Astrocyte (in vitro differentiated cells and primary cell): ENCODE measurements around the gene PTPRK. TPM values are rescaled to one million over a fixed set of nuclear protein-coding genes. Genes with fewer than 3 reads are reported as not detected.

ENCODE experiments used
- DNase-seq: peaks from one replicate; pipeline ENCODE4 v3.0.0-alpha.2; 2010; ENCODE audit warnings: low read depth
- FAIRE-seq: peaks from 2 replicates; lab custom pipeline; 2011; peaks lifted over from hg19 to GRCh38; lab: Jason Lieb, UNC
- H2AFZ ChIP-seq: 2 replicates; pipeline ENCODE4 v1.6.0; 2012; ENCODE audit warnings: low read depth, low read length, inconsistent platforms
- H3K27ac ChIP-seq: 2 replicates; pipeline ENCODE4 v1.5.1; 2011; ENCODE audit warnings: low read depth, low read length, inconsistent platforms
- H3K27me3 ChIP-seq: 2 replicates; pipeline ENCODE4 v1.6.0; 2011; ENCODE audit warnings: low read length, inconsistent platforms; ENCODE audit not compliant: insufficient read depth
- H3K36me3 ChIP-seq: 2 replicates; pipeline ENCODE4 v1.5.1; 2011; ENCODE audit warnings: low read length, inconsistent platforms; ENCODE audit not compliant: insufficient read depth
- H3K4me1 ChIP-seq: 2 replicates; pipeline ENCODE4 v1.5.1; 2011; ENCODE audit warnings: low read length, inconsistent platforms; ENCODE audit not compliant: insufficient read depth
- H3K4me2 ChIP-seq: 2 replicates; pipeline ENCODE4 v1.6.0; 2012; ENCODE audit warnings: low read length, inconsistent platforms
- H3K4me3 ChIP-seq: 2 replicates; pipeline ENCODE4 v1.5.1; 2011; ENCODE audit warnings: low read depth, mild to moderate bottlenecking, low read length, inconsistent platforms; ENCODE audit not compliant: insufficient read depth
- H3K79me2 ChIP-seq: 2 replicates; pipeline ENCODE4 v1.6.0; 2012; ENCODE audit warnings: mild to moderate bottlenecking, low read length, inconsistent platforms; ENCODE audit not compliant: insufficient read depth
- H3K9ac ChIP-seq: 2 replicates; pipeline ENCODE4 v1.6.0; 2012; ENCODE audit warnings: mild to moderate bottlenecking, low read length, inconsistent platforms
- H3K9me3 ChIP-seq: 2 replicates; pipeline ENCODE4 v1.5.1; 2012; ENCODE audit warnings: low read depth, mild to moderate bottlenecking, low read length, inconsistent platforms; ENCODE audit not compliant: insufficient read depth
- H4K20me1 ChIP-seq: 2 replicates; pipeline ENCODE4 v1.6.0; 2012; ENCODE audit warnings: low read length, inconsistent platforms; ENCODE audit not compliant: insufficient read depth
- H3K27ac Mint-ChIP-seq: one replicate; pipeline ENCODE4 v1.8.0; 2021; ENCODE audit warnings: mild to moderate bottlenecking, mixed read lengths; ENCODE audit not compliant: unreplicated experiment
- H3K27me3 Mint-ChIP-seq: one replicate; pipeline ENCODE4 v1.8.0; 2021; ENCODE audit warnings: low read depth, mixed read lengths; ENCODE audit not compliant: unreplicated experiment
- H3K36me3 Mint-ChIP-seq: one replicate; pipeline ENCODE4 v1.8.0; 2021; ENCODE audit warnings: low read depth, mixed read lengths; ENCODE audit not compliant: unreplicated experiment
- H3K4me1 Mint-ChIP-seq: one replicate; pipeline ENCODE4 v1.8.0; 2021; ENCODE audit warnings: low read depth, mixed read lengths; ENCODE audit not compliant: unreplicated experiment
- H3K4me3 Mint-ChIP-seq: one replicate; pipeline ENCODE4 v1.8.0; 2021; ENCODE audit warnings: mild to moderate bottlenecking, moderate library complexity, mixed read lengths; ENCODE audit not compliant: unreplicated experiment
- H3K9me3 Mint-ChIP-seq: one replicate; pipeline ENCODE4 v1.8.0; 2021; ENCODE audit warnings: mild to moderate bottlenecking, mixed read lengths; ENCODE audit not compliant: unreplicated experiment
- EZH2 ChIP-seq: IDR thresholded peaks from 2 replicates; pipeline ENCODE4 v1.6.1; 2012; ENCODE audit warnings: mild to moderate bottlenecking, low read length, inconsistent platforms; ENCODE audit not compliant: insufficient read depth
- total RNA-seq: library from RNA; stranded (reverse); gene quantifications from 2 replicates; pipeline ENCODE4 v1.2.1, GENCODE V29; 2021
- TF ChIP-seq, protein P1 (sequence below): IDR thresholded peaks from 2 replicates; pipeline ENCODE4 v1.5.1; 2011; ENCODE audit warnings: low read depth, mild to moderate bottlenecking, inconsistent platforms, low read length, moderate library complexity; ENCODE audit not compliant: insufficient read depth

The PTPRK gene
- total RNA-seq, 1 donor from 2014 or later, result 159 TPM

GRCh38 chr6:128065072-128065471, 455.3 kb downstream of the PTPRK start:
- H3K9ac ChIP-seq, result no peak overlapping the region
- no peak for DNase-seq
- no peak overlapping the region for H2AFZ ChIP-seq
- no peak overlapping the region for H3K4me2 ChIP-seq
- H3K27ac ChIP-seq, result no peak overlapping the region
- Mint-ChIP-seq H3K4me1 (peaks cover 43% of the 10 kb centered on the region), H3K4me3 (no peak overlapping the region), H3K27ac (no peak overlapping the region), H3K36me3 (peaks cover 8% of the 10 kb centered on the region), H3K9me3 (no peaks in the 10 kb centered on the region), H3K27me3 (no peaks in the 10 kb centered on the region)
- TF ChIP-seq, protein P1, sequence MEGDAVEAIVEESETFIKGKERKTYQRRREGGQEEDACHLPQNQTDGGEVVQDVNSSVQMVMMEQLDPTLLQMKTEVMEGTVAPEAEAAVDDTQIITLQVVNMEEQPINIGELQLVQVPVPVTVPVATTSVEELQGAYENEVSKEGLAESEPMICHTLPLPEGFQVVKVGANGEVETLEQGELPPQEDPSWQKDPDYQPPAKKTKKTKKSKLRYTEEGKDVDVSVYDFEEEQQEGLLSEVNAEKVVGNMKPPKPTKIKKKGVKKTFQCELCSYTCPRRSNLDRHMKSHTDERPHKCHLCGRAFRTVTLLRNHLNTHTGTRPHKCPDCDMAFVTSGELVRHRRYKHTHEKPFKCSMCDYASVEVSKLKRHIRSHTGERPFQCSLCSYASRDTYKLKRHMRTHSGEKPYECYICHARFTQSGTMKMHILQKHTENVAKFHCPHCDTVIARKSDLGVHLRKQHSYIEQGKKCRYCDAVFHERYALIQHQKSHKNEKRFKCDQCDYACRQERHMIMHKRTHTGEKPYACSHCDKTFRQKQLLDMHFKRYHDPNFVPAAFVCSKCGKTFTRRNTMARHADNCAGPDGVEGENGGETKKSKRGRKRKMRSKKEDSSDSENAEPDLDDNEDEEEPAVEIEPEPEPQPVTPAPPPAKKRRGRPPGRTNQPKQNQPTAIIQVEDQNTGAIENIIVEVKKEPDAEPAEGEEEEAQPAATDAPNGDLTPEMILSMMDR, result no peak
- TF ChIP-seq EZH2, result no peak
- no peaks in the 10 kb centered on the region for H4K20me1 ChIP-seq
- H3K4me3 ChIP-seq, result no peak overlapping the region
- H3K36me3 ChIP-seq, result peaks cover 6% of the 10 kb centered on the region
- no peaks in the 10 kb centered on the region for H3K79me2 ChIP-seq
- H3K27me3 ChIP-seq, result no peaks in the 10 kb centered on the region
- FAIRE-seq, result no peak
- H3K9me3 ChIP-seq, result no peaks in the 10 kb centered on the region
- H3K4me1 ChIP-seq, result peaks cover 7% of the 10 kb centered on the region

GRCh38 chr6:128064540-128064895, 455.9 kb downstream of the PTPRK start:
- no peak overlapping the region for H3K9ac ChIP-seq
- Mint-ChIP-seq H3K9me3 (no peaks in the 10 kb centered on the region), H3K36me3 (peaks cover 12% of the 10 kb centered on the region), H3K4me3 (no peak overlapping the region), H3K4me1 (peaks cover 43% of the 10 kb centered on the region), H3K27me3 (no peaks in the 10 kb centered on the region), H3K27ac (no peak overlapping the region)
- peaks cover 6% of the 10 kb centered on the region for H3K4me1 ChIP-seq
- no peaks in the 10 kb centered on the region for H3K79me2 ChIP-seq
- no peak overlapping the region for H2AFZ ChIP-seq
- DNase-seq (no peak), FAIRE-seq (no peak)
- H3K36me3 ChIP-seq, result peaks cover 6% of the 10 kb centered on the region
- H3K27ac ChIP-seq, result no peak overlapping the region
- H3K4me3 ChIP-seq, result no peak overlapping the region
- TF ChIP-seq, protein P1, result no peak
- no peak for TF ChIP-seq EZH2
- no peak overlapping the region for H3K4me2 ChIP-seq
- H4K20me1 ChIP-seq, result no peaks in the 10 kb centered on the region
- no peaks in the 10 kb centered on the region for H3K9me3 ChIP-seq
- H3K27me3 ChIP-seq, result no peaks in the 10 kb centered on the region

DNA sequence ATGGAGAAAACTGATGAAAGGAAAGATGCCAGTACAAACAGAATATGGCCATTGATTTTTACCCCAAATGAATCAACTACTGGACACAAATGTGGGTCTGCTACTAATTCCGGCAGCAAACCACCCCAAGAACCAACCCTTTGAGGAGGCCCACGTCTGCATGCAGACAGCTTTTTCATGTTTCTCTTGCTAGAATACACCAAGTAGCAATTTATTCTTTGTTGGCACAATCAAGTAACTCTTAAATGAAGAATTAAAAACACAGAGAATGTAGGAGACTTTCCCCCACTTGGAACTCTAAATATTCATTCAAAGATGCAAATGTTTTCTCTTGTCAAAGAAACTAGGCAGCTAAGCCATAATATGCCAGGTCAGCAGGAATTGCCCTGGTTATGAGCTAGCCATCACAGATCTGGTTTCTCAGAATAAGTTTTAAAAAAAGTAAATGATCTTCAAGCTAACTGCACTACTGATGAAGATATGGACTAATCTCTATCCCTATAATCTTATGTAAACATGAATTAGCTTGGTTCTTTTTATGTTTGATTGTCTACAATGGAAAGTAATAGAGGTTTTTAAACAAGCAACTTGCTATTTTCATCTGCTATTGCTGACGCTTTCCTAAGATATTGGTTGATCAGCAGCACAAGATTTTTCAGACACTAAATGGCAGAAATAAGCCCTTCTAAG, 456.4 kb downstream of the PTPRK start:
- Mint-ChIP-seq H3K27me3 (no peaks in the 10 kb centered on the region), H3K27ac (no peak overlapping the region), H3K36me3 (peaks cover 15% of the 10 kb centered on the region), H3K9me3 (no peaks in the 10 kb centered on the region), H3K4me3 (no peak overlapping the region), H3K4me1 (peaks cover 43% of the 10 kb centered on the region)
- no peak overlapping the region for H3K4me3 ChIP-seq
- no peak overlapping the region for H3K9ac ChIP-seq
- H4K20me1 ChIP-seq, result no peaks in the 10 kb centered on the region
- H3K4me1 ChIP-seq, result peaks cover 1% of the 10 kb centered on the region
- H2AFZ ChIP-seq, result no peak overlapping the region
- no peak for FAIRE-seq
- TF ChIP-seq EZH2, result no peak
- TF ChIP-seq, protein P1, result no peak
- H3K27me3 ChIP-seq, result no peaks in the 10 kb centered on the region
- H3K27ac ChIP-seq, result no peak overlapping the region
- no peaks in the 10 kb centered on the region for H3K79me2 ChIP-seq
- no peak overlapping the region for H3K4me2 ChIP-seq
- H3K36me3 ChIP-seq, result peaks cover 6% of the 10 kb centered on the region
- H3K9me3 ChIP-seq, result no peaks in the 10 kb centered on the region
- DNase-seq, result no peak
